SK-N-SH treated with all-trans-retinoic acid at 6 μM for 48 hours (cell line): ENCODE data around the gene CALN1.

Experiments
- BACH2 ChIP-seq: fragments of 250-450 bp; sonication (Bioruptor Pico); IDR thresholded peaks from 2 replicates; pipeline ENCODE4 v1.9.0; 2021; ENCODE audit warnings: mild to moderate bottlenecking, borderline replicate concordance
- PATZ1 ChIP-seq: fragments of 250-450 bp; sonication (Bioruptor Pico); IDR thresholded peaks from 2 replicates; pipeline ENCODE4 v1.8.0; 2020; ENCODE audit warnings: mild to moderate bottlenecking, moderate library complexity, borderline replicate concordance
- RARB ChIP-seq: fragments of 250-450 bp; sonication (Bioruptor Pico); IDR thresholded peaks from 2 replicates; pipeline ENCODE4 v1.8.0; 2021; ENCODE audit warnings: mild to moderate bottlenecking, moderate library complexity
- TF ChIP-seq, protein P1 (sequence below): fragments of 250-450 bp; sonication (Bioruptor Pico); IDR thresholded peaks from 2 replicates; pipeline ENCODE4 v1.5.0; 2020; ENCODE audit warnings: mild to moderate bottlenecking, moderate library complexity

- TF ChIP-seq PATZ1 (CRISPR knock-in tag) (no peak), RARB (no peak), BACH2 (CRISPR knock-in tag) (no peak)
- TF ChIP-seq, protein P1, sequence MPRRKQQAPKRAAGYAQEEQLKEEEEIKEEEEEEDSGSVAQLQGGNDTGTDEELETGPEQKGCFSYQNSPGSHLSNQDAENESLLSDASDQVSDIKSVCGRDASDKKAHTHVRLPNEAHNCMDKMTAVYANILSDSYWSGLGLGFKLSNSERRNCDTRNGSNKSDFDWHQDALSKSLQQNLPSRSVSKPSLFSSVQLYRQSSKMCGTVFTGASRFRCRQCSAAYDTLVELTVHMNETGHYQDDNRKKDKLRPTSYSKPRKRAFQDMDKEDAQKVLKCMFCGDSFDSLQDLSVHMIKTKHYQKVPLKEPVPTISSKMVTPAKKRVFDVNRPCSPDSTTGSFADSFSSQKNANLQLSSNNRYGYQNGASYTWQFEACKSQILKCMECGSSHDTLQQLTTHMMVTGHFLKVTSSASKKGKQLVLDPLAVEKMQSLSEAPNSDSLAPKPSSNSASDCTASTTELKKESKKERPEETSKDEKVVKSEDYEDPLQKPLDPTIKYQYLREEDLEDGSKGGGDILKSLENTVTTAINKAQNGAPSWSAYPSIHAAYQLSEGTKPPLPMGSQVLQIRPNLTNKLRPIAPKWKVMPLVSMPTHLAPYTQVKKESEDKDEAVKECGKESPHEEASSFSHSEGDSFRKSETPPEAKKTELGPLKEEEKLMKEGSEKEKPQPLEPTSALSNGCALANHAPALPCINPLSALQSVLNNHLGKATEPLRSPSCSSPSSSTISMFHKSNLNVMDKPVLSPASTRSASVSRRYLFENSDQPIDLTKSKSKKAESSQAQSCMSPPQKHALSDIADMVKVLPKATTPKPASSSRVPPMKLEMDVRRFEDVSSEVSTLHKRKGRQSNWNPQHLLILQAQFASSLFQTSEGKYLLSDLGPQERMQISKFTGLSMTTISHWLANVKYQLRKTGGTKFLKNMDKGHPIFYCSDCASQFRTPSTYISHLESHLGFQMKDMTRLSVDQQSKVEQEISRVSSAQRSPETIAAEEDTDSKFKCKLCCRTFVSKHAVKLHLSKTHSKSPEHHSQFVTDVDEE (CRISPR knock-in tag): no peak
These were observed 146.8 kb downstream of the CALN1 start for GRCh38 chr7:72265071-72265904.
